ENCODE results near the gene FGF1.

The FGF1 gene

DNA sequence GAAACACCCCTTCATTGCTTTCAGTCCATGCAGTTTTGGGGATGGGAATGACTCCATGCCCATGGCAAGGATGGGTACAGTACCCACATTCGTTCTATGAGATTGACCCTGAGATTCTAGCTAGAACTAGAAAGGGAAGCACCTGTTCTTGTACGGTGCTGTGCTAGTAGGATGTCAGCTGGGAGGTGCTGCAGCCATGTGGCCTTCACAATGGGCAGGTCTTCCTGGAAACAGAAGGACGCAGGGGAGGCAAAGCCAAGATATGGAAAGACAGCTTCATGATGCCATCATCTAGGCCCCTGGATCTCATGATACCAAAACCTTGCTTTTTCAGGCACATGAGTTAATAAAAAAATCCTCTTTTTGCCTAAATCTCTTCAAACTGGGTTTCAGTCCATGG lies 10.5 kb upstream of the FGF1 start:
- no peak for DNase-seq

DNA sequence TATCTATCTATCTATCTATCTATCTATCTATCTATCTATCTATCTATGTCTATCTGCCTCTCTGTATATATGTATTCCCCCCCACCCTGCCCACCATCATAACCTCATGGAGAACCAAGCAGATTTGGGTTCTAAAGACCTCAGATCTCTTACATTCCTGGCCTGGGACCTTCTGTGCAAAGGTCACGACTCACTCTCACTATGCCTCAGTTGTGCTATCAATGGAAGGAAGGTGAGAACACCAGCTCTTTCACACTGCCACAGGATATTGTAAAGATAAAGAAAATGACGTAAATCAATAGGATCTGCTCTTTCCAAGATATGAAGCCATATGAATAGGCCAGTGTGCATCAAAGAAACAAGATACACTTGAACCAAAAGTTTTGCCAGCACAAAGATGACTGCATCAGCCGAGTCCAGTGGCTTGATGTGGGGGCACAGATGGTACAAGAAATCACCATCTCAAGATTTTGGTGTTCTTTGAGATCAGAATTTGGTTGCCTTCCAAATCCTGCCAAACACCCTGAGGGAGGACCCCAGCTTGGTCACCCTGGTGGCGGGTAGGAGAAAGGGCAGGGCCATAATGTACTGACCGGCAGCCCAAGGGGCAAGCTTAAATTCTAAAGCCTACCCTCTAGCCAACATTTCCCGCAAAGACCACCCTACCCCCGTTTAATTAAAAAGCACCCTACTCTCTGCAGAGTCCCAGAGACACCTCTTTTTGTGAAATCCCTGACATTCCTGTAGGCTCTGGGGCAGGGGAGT lies 8.4 kb upstream of the FGF1 start:
- no peak for DNase-seq

DNA sequence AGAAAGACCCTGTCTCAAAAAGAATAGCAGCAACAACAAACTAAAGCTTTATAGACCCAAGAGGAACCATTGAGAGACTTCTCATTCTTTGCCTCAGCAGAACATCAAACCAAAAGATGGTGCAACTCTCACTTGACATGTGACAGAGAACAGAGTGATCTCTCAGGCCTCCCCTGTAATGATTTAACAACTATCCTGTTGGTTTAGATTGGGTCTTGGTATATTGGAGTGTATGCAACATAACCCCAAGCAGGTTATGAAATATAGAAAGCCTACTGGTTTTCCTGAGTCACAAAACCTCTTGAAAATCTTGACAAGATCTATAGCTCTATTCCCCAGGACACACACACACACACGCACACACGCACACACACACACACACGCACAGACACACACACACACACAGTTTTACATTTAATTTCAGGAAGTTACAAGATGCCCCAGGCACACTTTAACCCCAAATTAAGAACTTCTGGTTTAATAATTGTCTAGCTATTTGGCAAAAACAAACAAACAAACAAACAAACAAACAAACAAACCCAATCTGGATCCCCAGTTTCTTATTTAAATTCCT lies 6.5 kb upstream of the FGF1 start:
- DNase-seq, result no peak

DNA sequence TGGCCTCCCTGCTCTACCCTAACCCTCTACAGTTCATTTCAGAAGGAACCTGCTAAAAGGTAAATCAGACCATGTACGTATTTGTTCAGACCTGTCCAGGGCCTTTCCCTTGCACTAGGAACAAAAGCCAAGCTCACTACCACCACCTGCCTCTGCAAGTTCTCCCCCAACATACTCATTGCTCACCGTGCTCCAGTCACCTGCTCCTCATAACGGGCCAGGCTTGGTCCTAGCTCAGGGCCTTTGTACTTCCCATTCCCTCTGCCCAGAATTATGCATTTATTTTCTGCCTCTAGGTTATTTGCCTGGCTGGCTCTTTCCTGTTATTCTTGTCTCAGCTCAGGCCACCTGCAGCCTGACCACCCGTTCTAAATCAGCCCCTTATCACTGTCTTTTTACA lies 4.8 kb upstream of the FGF1 start:
- no peak for DNase-seq

DNA sequence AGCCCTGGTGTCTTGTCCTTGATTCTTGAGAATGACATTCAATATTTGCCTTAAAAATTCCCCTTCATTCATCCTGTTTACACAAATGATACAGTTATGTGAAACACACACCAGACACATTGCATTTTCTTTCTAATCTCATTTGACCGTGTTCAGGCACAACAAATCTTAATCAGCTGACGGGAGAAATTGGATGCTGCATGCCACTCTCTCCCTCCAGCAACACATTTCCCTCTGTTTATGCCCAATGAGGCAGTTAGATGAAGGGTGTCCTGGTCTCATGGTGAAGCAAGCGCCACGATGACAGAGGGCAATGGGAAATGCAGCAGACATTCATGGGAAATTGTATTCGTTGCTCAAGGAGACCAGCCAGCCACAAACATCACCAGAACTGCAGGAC lies 3.2 kb upstream of the FGF1 start:
- DNase-seq, result no peak

DNA sequence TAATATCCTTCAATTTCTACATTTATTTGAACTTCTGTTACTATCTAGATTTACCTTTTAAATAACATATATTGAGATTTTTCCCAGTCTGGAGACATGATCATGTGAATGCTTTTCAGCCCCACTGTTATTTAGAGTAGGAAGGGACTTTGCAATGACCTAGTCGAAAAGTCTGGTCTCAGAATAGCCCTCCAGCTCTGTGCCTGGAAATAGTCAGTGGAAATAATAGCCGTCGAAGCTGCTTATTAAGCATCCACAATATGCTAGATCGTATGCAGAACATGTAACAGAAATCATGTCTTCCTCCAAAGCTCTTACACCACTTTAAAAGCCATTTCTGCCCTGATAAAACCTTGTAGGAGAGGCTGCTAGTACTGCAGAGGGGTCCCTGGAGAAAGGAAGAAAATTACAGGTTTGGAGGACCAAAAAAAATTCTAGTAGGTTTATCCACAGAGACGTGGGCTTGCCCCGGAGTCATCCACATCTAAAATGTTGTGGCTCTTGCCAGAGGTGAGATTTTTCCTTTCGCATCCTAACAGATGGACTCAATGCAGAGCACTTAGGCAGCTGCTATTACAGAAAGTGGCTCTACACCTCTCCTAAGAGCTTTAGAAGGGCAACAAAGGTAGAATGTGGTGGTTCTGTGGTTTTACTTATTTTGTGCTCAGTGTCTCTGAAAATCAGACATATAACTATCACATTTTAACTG lies 2.5 kb upstream of the FGF1 start:
- DNase-seq, result no peak

DNA sequence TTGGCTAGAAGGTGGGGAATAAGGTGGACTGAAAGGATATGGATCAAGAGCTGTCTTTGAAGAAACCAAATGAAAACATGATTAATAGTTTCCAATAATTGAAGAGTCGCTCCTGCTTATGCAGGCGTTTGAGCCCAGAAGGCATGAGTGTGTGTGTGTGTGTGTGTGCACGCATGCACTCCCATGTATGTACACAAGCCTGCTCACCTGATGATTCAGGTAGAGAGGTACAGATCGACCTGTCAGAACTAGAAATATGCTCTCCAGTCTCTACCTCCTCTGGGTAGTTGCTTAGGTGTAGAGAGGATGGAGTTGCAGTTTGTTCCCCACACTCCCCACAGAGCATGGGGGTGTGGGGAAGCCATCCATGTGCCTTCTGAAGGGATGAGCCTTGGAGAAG lies 1.1 kb upstream of the FGF1 start:
- DNase-seq, result no peak

DNA sequence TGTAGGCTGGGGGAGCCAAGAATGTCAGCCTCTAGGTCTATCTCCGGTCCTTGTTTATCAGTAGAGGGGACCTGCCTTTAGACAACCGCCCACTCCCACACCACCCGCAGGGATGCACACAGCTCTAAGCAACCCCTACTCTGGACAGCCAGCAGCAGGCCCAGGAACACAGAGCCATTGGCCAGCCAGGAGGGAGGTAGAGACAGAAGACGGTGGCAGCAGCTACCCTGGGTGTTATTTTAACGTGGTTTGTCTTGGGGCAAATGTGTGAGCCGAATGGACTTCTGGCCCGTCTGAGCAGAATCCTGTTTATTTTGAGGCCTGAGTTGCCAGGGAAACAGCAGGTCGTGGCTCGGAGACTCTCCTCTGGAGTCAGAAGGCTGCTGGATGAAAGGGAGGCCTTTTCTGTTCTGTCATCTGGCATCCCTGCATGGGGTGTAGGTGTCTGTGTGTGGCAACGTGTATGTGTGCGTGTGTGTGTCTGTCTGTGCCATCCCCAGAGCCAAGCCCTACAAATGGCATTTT lies 382 bp upstream of the FGF1 start:
- no peak for DNase-seq

DNA sequence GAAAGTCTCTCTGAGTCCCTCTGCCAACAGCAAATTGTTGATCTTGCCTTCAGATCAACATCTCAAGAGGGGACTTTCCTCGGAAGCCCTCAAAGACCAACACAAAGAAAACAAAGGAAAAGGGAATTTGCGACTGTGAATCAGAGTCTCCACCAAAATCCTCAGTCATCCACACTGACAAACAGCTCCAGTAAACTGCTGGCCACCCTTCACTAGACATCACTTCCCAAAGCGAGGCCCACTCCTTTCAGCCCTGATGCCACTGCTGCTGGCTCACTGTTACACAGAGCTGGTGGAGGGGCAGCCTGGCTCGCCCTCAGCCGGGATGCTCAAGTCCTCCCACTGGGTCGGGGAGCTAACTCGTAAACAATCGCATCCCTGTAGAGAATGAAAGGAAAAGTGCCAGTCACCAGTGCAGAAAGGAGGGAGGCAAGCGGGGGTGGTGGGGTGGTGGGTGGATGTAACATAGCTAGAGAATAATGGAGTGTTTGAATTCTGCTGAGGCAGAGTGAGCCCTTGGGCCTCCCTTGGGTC lies 1.3 kb downstream of the FGF1 start:
- DNase-seq, result no peak

DNA sequence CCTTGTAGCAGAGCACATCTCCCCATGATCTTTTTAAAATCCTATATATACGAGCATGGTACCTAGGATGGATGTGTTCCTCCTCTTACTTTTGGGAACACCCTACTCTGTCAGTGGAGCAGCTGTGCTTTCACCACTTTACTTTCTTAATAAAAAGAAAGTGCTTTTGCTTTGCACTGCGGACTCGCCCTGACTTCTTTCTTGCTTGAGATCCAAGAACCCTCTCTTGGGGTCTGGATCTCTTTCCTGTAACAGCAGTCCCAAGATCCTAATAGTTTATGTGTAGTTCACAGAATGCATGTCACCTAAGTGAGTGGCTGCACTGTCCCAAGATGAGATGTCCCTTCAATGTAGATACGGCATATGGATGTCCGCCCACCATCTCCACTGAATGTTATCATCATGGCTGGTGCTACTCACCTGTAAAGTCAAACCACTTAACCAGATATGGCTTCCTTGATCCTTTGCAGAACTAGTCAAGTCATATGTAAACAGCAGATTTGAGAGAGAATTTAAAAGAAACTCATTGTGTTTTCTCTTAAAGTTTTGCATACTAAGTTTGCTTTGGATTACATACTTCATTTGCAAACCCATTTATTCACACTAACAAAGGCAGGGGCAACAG lies 1.9 kb downstream of the FGF1 start:
- DNase-seq, result no peak

DNA sequence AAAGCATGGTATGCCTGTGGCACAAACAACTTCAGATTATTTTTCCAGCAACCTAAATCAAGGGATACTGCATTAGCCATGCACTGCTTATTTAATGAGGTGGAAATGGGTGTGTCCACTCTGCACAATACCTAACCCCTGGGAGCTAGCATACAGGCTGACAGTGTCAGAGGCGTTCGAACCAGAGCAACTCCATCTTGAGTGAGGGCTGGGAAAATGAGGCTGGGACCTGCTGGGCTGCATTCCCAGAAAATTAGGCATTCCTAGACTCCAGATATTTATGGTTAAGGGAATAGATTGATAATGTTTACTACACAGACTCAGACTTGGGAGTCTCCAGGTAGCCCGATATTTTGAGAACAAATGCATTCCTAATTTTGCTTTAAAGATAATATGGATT lies 2.8 kb downstream of the FGF1 start:
- DNase-seq, result no peak

DNA sequence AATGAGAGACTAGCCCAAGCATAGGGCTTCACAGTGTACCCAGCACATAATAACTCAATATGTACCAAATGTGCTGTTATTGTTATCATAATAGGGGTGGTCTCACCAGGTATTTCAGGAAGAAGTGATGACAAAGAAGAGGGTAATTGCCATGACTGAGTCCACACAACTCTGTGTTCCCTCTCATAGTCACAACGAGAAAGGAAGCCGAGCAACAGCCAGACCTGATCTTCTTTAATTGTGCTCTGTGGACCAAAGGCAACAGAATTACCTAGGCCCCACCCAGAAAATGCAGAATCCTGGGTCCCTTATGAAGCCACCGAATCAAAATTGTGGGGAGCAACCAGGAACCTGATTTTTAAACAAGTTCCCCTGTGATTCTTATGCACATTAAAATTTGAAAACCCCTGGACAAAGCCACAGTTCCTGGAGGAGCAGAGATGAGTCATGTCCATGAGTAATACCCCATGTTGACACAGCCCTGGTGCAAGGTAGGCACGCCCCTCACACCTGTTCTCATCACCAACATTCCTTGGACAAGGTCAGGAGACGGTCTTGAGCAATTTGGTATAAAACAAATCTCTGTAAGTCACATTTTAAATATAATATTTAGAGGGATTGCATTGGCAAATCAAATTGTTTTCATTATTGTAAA lies 5.2 kb downstream of the FGF1 start:
- no peak for DNase-seq

DNA sequence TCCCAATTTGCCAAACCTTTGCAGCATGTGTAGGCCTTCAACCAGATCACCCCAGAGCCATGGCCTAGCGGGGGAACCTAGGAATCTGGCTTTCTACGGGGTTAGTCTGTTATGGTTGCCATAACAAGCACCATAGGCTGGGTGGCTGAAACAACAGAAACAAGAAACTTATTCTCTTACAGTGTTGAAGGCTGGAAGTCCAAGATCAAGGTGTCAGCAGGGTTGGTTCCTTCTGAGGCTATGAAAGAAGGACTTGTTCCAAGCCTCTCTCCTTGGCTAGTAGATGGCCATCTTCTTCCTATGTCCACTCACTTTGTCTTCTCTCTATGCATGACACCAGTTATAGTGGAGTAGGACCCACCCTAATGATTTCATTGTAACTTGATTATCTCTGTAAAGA lies 6.1 kb downstream of the FGF1 start:
- DNase-seq, result no peak

DNA sequence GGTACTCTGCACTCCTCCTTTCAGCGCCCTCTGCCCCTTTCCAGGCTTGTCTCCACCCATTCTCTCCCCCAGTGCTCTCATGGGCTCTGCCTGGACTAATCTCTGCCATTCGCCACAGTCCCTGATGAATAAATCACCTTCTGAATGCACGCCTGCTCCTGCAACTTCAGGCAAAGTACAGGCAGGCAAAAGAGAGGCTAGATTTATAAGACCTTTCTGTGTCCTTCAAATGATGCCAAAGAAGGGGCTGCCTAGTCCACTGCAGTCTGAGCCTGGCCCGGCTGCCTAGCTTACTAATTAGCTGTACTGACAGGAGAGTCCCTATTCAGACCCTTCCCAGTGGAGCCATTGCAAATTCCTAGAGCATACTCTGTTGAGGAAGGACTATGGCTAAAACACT lies 7.4 kb downstream of the FGF1 start:
- DNase-seq, result no peak

DNA sequence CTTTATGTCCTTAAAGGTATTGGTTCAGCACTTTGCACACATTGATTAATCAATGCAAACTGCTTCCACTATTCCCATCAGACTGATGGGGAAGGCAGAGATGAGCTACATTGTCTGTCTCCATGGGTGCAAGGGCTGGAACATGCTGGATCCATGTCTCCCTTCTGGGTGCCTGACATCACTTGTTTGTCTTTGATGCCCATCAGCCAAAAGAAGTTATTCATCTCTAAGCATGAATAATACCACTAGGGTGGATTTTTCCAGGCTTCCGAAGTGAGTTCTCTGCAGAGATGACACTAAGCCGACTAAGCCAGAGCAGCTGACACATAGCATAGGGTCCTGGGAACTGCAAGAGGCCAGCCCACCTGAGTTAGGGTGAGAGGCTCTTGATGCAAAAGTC lies 8.7 kb downstream of the FGF1 start:
- DNase-seq, result no peak

DNA sequence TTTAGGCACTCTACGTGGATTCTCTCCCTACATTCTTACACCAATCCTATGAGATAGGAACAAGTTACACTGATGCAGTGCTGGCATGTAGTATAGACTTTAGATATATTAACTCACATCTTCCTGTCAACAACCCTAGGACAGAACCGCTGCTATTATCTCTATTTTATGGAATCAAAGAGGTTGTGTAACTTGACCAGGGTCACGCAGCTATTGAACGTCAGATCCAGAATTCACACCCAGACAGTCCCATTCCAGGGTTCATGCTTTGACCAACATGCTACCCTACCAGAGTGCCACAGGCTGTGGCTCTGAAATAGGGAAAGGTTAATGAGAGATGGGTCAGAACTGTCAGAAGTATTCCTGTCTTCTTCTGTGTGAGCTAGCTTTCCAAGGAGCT lies 9.6 kb downstream of the FGF1 start:
- no peak for DNase-seq

DNA sequence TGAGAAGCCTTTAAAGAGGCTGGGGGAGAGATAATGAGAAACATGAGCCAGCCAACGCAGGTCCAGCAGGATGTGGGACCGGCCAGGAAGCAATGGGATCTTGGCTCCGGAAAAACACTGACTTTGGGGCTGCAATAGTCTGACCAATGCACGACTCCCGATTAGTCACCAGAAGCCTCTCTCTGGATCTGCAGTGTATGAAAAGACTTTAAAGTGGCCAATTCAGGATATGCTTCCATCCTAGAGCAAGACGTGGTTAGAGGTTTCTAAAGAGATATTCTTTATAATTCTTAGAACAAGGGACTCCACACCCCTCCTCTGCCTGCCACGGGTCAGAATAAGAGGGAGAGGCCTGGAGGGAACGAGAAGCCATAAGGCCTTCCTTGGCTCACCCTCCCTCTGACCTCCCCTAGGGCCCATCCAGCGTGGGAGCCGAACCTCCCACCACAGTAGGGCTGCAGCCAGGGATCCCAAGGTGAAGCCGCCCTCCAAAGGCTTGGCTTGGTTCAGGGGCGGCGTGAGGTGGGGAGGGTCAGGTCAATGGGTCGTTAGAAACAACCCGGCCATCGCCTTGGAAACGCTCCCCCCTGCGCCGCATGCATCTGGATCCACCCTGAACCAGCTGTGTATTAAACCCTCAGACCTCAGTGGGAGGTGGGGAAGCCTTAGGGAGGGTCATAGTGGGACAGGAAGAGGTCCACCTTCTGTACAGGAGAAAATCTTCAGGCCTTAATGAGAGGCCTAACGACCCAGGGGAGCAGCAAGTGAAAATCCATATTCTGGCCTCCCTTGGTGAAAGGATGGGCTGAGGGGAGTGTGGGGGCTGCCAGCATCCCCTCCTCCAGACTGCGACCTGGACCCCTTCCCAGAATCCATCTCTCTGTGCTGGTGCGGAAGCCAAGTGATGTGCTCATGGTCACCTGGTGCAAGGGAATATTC lies 11.1 kb downstream of the FGF1 start:
- no peak for DNase-seq

DNA sequence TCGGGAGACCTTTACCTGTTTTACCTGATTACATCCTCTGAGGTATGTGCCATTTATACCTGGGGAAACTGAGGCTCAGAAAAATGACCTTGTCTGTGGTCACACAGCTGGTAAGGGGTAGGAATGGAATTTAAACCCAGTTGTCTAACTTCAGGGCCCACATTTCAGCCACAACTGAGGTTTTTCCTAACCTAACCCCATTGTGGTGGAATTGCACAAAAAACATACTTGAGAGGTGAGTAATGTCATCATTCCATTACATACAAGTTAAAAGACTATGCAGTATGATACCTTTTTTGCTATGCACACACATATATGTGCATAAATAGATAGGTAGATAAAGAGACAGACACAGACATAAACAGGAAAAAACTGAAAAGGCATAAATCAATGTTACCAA lies 14.1 kb downstream of the FGF1 start:
- no peak for DNase-seq

DNA sequence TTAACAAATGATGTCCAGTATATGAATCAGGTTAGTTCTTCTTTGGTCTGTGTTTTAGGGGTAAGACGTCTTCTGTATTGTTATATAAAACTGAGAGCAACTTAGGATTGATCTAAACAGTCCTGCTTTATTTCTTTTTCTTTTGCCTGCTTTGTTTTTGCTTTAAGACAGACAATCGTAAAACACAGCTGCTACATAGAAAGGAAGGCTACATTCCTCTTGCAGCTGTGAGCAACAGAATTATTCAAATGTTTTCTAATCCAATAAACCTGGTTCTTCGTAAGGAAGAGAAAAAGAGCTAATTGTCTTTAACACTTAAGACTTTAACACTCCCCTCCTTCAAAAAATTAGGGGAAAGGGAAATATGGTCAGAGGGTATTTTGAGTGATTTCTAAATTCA lies 14.6 kb downstream of the FGF1 start:
- DNase-seq, result no peak

DNA sequence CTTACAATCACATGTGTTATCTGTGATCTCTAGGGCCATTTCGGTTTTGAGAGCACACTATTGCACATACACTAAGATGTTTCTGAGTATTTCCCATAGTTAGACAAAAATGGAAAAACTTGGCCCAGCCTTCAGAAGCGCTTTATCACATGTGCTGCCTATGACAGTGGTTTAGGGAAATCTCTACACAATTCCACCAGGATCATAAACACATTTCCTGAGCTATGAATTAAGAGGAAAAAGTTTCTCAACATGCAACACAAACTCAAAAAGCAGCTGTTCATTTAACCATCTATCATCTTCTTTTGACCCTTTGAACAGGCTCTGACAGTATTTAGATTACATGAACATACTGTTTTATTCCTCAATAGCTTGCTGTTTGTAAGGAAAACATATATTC lies 15.1 kb downstream of the FGF1 start:
- no peak for DNase-seq

DNA sequence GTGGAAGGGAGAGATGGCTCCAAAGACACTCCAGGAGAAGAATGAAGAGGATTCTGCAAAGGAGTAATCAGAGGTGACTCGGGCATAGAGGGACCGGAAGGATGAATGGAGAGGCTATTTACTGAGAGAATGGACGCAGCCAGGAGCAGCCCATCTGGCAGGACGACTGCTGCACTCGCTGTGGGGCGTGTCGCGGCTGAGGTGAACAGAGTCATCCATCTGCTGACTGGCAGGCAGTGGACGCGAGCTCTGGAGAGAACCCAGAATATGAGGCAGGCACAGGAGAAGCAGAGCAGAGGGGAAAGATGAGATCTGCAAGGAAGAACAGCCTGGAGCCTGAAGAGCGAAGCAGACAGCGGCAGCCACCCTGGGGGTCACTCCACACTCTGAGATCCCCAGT lies 16.4 kb downstream of the FGF1 start:
- no peak for DNase-seq

DNA sequence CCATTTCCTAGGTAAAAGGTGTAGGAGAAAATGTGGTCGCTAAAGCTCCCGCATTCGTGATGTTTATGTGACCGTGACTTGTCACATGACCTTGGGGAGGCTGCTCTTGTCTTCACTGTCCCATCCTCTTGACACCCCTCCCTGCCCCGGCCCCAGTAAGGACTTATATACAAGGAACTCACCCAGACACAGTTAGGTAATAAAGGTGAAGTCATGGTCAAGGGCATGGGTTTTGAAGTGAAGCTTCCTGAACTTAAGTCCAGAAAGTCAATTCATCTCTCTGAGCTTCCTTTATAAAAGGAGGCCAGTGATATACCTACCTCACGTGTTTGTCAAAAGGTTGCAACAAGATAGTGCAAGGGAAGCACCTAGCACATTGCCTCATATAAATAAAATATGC lies 17.6 kb downstream of the FGF1 start:
- no peak for DNase-seq

All from activated T-cell treated with anti-CD3 and anti-CD28 coated beads, Interleukin-2, amount 50 U/mL, for 1 hour (primary cell).